LNCaP clone FGC (cell line): ENCODE results near the gene GNPTG.

Source experiments
- DNase-seq: peaks from one replicate; pipeline ENCODE4 v3.0.0-alpha.2; 2011; ENCODE audit warnings: low read depth
- H3K4me3 ChIP-seq: 2 replicates; pipeline ENCODE4 v1.5.1; 2011; ENCODE audit warnings: mild to moderate bottlenecking, low read depth, low read length, control low read depth
- CTCF ChIP-seq: IDR thresholded peaks from 2 replicates; pipeline ENCODE4 v1.5.1; 2012; ENCODE audit warnings: mild to moderate bottlenecking; ENCODE audit not compliant: control insufficient read depth, insufficient read depth; ENCODE audit errors: extremely low read depth

Gene GNPTG

GRCh38 chr16:1345087-1345486 is 6.6 kb upstream of the GNPTG start:
- TF ChIP-seq CTCF = no peak
- H3K4me3 ChIP-seq = no peak overlapping the region
- no peak for DNase-seq

- H3K4me3 ChIP-seq = no peak overlapping the region
- DNase-seq = no peak
- no peak for TF ChIP-seq CTCF
Measured at GRCh38 chr16:1345651-1346421, 5.9 kb upstream of the GNPTG start.

- DNase-seq = no peak
- 0 out of 2 replicates have a peak, but pooled peaks have one; percentile 7 for TF ChIP-seq CTCF
- H3K4me3 ChIP-seq = no peak overlapping the region
Measured at GRCh38 chr16:1346422-1347285, 5.1 kb upstream of the GNPTG start.

- no peak overlapping the region for H3K4me3 ChIP-seq
- DNase-seq = no peak
- TF ChIP-seq CTCF = no peak
Measured at GRCh38 chr16:1347286-1347855, 4.4 kb upstream of the GNPTG start.

- no peak for DNase-seq
- H3K4me3 ChIP-seq = no peak overlapping the region
- TF ChIP-seq CTCF = no peak
Measured at GRCh38 chr16:1347962-1348361, 3.8 kb upstream of the GNPTG start.

- H3K4me3 ChIP-seq = no peak overlapping the region
- DNase-seq = no peak
- TF ChIP-seq CTCF = no peak
Measured at GRCh38 chr16:1348441-1348840, 3.3 kb upstream of the GNPTG start.
